Measurements from ENCODE around the gene RPL13. TPM values are rescaled to one million over a fixed set of nuclear protein-coding genes. Genes with fewer than 3 reads are reported as not detected.

Gene RPL13
- total RNA-seq, 6 donors from 2014 or later = 1,332 to 3,837 (median 2,323) TPM

GRCh38 chr16:89613954-89614459 lies 53.5 kb downstream of the RPL13 start:
- Histone ChIP-seq H3K27me3 (no peaks in the 10 kb centered on the region), H3K4me3 (no peak overlapping the region), H3K9me3 (no peaks in the 10 kb centered on the region), H3K27ac (no peak overlapping the region), H3K36me3 (no peaks in the 10 kb centered on the region), H3K4me1 (peaks cover 0 to 10% (median 8%) of the 10 kb centered on the region in 4 donors)
- no peak for ATAC-seq (ENCODE audit: low FRiP score in 2 of 2)
- WGBS, 2 donors = 85 to 88% methylated on average over 12 to 22 of the region's 22 CpGs
- TF ChIP-seq POLR2AphosphoS5 (IDR thresholded peaks at IDR 0.05) (no peak), EP300 (IDR thresholded peaks at IDR 0.05) (no peak), POLR2A (IDR thresholded peaks at IDR 0.05) (no peak)
- TF ChIP-seq, protein P1, sequence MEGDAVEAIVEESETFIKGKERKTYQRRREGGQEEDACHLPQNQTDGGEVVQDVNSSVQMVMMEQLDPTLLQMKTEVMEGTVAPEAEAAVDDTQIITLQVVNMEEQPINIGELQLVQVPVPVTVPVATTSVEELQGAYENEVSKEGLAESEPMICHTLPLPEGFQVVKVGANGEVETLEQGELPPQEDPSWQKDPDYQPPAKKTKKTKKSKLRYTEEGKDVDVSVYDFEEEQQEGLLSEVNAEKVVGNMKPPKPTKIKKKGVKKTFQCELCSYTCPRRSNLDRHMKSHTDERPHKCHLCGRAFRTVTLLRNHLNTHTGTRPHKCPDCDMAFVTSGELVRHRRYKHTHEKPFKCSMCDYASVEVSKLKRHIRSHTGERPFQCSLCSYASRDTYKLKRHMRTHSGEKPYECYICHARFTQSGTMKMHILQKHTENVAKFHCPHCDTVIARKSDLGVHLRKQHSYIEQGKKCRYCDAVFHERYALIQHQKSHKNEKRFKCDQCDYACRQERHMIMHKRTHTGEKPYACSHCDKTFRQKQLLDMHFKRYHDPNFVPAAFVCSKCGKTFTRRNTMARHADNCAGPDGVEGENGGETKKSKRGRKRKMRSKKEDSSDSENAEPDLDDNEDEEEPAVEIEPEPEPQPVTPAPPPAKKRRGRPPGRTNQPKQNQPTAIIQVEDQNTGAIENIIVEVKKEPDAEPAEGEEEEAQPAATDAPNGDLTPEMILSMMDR (IDR thresholded peaks at IDR 0.05) = no peak
- peak in 1 of 2 donors; percentile 62 for DNase-seq

Small RNA genes lying within 50 kb of the gene (small RNA-seq; reads per million reads assigned to genes)
- 0 reads per million in 4 donors for gene SNORD68

Other genes starting within 250 kb of the RPL13 start
- 100 to 1,000 TPM in 5 of 6 donors, 10 to 100 TPM in 1; 92.4 to 313 (median 134) TPM for gene ANKRD11, start 70.1 kb upstream of the RPL13 start, total RNA-seq
- gene SPG7, start 52.3 kb upstream of the RPL13 start, total RNA-seq = 100 to 1,000 TPM in 4 of 6 donors, 10 to 100 TPM in 2; 72.6 to 419 (median 111) TPM
- gene CPNE7, start 15.1 kb downstream of the RPL13 start, total RNA-seq = 10 to 100 TPM in 1 of 6 donors, 1 to 10 TPM in 3, not detected in 2; 1.4 to 14.7 (median 3.6) TPM
- gene DPEP1, start 53.0 kb downstream of the RPL13 start, total RNA-seq = 1 to 10 TPM in 3 of 6 donors, not detected in 3; 1.2 to 2.7 (median 1.5) TPM
- 100 to 1,000 TPM in 1 of 6 donors, 10 to 100 TPM in 5; 51.4 to 117 (median 97.8) TPM for gene CHMP1A, start 97.0 kb downstream of the RPL13 start, total RNA-seq
- gene SPATA33, start 97.2 kb downstream of the RPL13 start, total RNA-seq = 10 to 100 TPM in 3 of 6 donors, 1 to 10 TPM in 3; 5.8 to 22.0 (median 8.8) TPM
- gene CDK10, start 126.0 kb downstream of the RPL13 start, total RNA-seq = 100 to 1,000 TPM in 2 of 6 donors, 10 to 100 TPM in 4; 38.4 to 197 (median 85.3) TPM
- gene SPATA2L, start 141.0 kb downstream of the RPL13 start, total RNA-seq = 10 to 100 TPM; 11.5 to 49.3 (median 26.5) TPM
- gene VPS9D1, start 160.2 kb downstream of the RPL13 start, total RNA-seq = 10 to 100 TPM in 5 of 6 donors, 1 to 10 TPM in 1; 7.4 to 45.1 (median 20.2) TPM
- gene ZNF276, start 160.9 kb downstream of the RPL13 start, total RNA-seq = 100 to 1,000 TPM in 1 of 6 donors, 10 to 100 TPM in 5; 28.6 to 172 (median 39.0) TPM

Data from upper lobe of left lung (tissue), 6 donors.